NCI-H345 treated with DMSO at 0.1 percent for 48 hours (cell line): ENCODE measurements around the gene DLGAP4.

Experiments
- DNase-seq: peaks from one replicate; lab custom pipeline; 2025; ENCODE audit not compliant: unreplicated experiment; lab: John Stamatoyannopoulos, UW

Gene DLGAP4, protein sequence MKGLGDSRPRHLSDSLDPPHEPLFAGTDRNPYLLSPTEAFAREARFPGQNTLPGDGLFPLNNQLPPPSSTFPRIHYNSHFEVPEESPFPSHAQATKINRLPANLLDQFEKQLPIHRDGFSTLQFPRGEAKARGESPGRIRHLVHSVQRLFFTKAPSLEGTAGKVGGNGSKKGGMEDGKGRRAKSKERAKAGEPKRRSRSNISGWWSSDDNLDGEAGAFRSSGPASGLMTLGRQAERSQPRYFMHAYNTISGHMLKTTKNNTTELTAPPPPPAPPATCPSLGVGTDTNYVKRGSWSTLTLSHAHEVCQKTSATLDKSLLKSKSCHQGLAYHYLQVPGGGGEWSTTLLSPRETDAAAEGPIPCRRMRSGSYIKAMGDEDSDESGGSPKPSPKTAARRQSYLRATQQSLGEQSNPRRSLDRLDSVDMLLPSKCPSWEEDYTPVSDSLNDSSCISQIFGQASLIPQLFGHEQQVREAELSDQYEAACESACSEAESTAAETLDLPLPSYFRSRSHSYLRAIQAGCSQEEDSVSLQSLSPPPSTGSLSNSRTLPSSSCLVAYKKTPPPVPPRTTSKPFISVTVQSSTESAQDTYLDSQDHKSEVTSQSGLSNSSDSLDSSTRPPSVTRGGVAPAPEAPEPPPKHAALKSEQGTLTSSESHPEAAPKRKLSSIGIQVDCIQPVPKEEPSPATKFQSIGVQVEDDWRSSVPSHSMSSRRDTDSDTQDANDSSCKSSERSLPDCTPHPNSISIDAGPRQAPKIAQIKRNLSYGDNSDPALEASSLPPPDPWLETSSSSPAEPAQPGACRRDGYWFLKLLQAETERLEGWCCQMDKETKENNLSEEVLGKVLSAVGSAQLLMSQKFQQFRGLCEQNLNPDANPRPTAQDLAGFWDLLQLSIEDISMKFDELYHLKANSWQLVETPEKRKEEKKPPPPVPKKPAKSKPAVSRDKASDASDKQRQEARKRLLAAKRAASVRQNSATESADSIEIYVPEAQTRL

GRCh38 chr20:36305602-36306551, at the start of gene DLGAP4:
DLGAP4 (plus strand) TSS chr20:36306339; CDS start chr20:36431718, 125,379 bp downstream.
- no peak for DNase-seq

GRCh38 chr20:36259177-36260061, 46.7 kb upstream of the DLGAP4 start:
- DNase-seq = no peak

- no peak for DNase-seq
These were observed 45.8 kb upstream of the DLGAP4 start for GRCh38 chr20:36260316-36260715.

- DNase-seq = no peak
These were observed 44.6 kb upstream of the DLGAP4 start for GRCh38 chr20:36261389-36262105.

DNA sequence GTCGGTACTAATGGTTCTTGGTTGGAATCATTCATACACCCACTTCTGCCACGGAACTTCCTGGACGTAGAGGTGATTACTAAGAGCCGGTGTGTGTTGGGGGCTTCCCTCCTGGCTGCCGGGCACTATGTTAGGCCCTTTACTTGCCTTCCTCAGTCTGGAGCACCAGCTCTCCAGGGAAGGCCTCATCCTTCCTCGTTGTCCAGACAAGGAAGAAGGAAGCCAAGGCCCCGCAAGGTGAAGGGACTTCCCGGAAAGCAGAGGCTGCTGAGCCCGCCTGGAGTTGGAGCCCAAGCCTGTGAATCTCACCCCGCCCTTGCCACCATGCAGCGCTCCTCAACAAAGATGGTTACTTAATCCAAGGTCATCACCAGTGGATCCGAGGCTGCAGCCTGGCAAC, 43.7 kb upstream of the DLGAP4 start:
- no peak for DNase-seq

DNA sequence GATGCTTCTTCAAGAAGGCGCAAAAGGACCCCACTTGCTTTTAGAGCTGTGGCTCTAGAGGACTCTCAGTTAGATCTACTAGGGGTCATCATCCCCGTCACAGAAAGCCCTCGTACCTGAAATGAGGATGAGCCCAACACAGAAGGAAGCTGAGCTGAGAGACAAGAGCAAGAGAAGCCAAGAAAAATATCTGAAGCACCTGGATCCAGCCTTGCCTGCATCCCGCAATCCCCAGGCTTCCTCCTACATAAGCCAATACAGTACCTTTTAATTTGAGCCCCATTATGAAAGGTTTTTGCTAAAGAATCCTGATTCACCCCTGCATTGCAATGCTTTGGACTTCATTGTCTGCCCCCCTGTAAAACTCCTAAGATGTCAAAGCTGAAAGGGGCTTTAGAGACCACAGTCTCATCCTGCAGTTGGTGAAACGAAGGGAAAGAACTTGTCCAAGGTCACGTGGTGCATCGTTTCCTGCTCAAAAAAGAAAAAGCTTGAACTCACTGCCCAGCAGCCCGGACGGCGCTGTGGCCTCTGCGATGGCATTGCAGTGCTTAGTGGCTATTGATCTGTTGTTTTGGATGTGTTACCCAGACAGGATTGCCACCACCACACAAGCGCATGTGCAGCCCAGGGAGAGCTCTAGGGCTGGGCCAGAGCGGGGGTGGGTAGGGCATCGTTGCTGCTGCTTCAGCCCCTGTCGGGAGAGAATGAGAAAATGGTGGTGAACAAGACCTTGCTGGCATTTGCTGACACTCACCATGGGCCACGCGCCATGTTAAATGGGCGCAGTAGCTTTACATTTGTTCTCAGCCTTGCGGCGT, 41.5 kb upstream of the DLGAP4 start:
- DNase-seq = no peak

- no peak for DNase-seq
These were observed 40.0 kb upstream of the DLGAP4 start for GRCh38 chr20:36266189-36266588.

DNA sequence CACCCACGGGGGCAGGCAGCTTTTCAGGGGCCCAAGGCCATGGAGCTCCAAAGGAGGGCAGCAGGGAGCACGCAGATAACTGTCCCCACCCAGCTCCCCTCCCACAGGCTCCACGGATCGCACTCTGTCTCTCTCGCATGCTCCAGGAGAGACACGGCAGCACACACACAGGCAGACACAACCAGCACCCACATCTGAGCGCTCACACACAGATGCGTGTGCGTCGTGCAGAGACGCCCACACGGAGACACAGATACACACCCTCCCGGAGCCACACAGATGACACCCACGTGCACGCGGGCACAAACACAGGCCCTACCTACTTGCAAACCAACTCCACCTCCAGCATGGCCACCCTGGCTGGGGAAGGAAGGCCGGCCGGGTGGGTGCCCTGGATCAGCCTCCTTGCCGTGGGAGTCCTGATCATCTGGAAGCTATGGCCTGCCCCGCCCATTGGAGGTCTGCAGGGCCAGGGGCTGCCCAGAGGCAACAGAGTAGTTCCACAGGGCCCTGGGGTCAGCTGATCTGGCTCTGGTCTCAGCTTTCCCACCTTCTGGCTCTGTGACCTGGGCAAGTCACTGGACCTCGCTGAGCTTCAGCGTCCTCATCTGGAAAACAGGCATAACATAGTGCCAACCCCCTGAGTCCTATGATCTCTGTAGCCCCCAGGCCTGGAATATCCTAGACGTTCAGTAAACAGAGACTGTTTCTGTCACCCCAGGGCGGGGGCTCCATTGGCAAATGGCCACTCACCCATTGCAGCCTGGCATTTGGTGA, 38.3 kb upstream of the DLGAP4 start:
- no peak for DNase-seq

- no peak for DNase-seq
These were observed 37.4 kb upstream of the DLGAP4 start for GRCh38 chr20:36268440-36269342.

DNA sequence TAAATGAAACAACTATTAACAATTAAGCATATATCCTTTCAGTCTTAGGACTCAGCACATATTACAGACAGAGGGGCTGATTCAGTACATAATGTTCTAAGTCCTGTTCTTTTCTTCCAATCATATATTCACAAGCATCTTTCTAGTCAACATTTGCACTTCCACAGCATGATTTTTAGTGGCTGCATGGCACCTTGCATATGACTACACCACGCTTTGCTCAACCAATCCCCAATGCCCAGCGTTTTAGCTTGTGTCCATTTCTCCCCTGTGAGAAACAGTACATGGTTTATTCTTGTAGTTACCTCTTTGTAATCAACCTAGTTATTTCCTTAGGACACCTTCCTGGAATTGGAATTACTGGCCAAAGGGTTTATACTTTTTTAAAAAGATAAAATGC, 36.6 kb upstream of the DLGAP4 start:
- DNase-seq = no peak

GRCh38 chr20:36270744-36271638, 35.1 kb upstream of the DLGAP4 start:
- no peak for DNase-seq

DNA sequence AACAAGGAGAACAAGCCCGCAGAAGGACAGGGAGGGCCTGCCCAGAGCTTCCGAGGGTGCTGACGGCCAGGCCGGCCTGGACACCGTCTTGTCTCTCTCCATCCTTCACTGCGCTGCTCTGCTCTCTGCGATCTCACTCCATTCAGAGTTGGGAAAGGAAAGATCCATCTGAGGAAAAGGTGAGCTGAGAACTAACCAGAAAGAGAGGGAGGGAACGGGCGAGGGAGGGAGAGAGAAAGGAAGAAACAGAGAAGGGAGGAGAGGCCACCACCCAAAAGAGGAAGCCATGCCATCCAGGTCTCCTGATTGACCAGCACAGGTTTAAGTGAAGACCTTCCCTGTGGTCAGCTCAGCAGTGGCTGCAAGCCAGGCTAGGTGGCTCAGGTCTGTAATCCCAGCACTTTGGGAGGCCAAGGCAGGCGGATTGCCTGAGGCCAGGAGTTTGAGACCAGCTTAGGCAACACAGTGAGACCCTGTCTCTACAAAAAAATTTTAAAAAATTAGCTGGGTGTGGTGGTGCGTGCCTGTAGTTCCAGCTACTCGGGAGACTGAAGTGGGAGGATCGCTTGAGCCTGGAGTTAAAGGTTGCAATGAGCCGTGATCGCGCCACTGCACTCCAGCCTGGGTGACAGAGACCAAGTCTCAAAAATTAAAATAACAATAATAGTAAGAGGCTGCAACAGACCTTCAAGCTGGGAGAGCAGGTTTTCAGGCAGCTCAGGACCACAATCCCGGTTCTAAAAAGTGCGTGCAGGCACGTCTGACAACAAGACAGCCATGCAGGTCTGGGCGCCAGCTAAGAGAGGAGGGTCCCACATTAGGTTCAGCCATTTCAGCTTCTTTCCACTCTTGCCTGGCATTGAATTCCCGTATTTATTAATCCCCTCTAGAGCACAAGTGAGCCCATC, 34.2 kb upstream of the DLGAP4 start:
- no peak for DNase-seq

DNA sequence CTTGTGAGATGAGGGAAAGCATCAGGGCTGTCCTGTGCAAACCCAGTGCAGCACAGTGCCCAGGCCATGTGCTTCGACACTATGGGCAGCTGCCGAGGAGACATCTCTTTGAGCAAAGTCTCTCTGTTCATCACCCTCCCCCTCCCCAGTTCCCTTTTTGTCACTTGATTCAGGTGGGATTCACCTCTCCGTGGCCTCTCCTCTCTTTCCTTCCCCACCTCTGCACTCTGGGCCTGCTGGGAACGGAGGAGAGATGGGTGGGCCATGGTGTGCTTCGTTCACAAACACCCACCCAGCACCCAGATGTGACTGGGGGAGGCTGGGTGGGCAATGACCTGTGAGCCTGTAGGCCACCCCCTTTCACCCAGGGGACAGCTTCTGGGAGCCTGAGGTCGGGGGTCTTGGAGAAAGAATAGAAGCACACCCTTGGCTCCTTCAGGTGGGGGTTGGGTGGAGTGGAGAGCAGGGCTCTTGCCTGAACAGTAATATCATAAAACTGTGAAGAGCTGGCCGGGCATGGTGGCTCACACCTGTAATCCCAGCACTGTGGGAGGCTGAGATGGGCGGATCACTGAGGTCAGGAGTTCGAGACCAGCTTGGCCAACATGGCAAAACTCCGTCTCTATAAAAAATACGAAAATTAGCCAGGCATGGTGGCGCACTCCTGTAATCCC, 33.5 kb upstream of the DLGAP4 start:
- no peak for DNase-seq
